Subcutaneous adipose tissue (tissue), 4 donors: ENCODE results near the gene CACNA1F. TPM values are rescaled to one million over a fixed set of nuclear protein-coding genes. Genes with fewer than 3 reads are reported as not detected.

ENCODE experiments used
- CTCF ChIP-seq: fragments of 450-650 bp; IDR thresholded peaks from one replicate; pipeline ENCODE4 v1.5.1; 2016; ENCODE audit warnings: low read depth, mild to moderate bottlenecking, control low read depth, antibody characterized with exemption, moderate library complexity
- total RNA-seq, 4 donors: library from RNA; depleted of rRNA; stranded (reverse); fragments of >200 nt; gene quantifications; one replicate each; pipeline ENCODE4 v1.1.0, GENCODE V29; 2016

CACNA1F gene
- total RNA-seq, 4 donors from 2014 or later = under 0.01 to 0.66 (median 0.25) TPM

GRCh38 chrX:49189606-49190005, 43.5 kb downstream of the CACNA1F start:
- no peak for TF ChIP-seq CTCF

- no peak for TF ChIP-seq CTCF
Measured at GRCh38 chrX:49188468-49189076, 44.6 kb downstream of the CACNA1F start.

GRCh38 chrX:49187526-49187925, 45.6 kb downstream of the CACNA1F start:
- TF ChIP-seq CTCF = no peak

GRCh38 chrX:49187028-49187394, 46.1 kb downstream of the CACNA1F start:
- TF ChIP-seq CTCF = no peak

GRCh38 chrX:49186125-49187027, 46.8 kb downstream of the CACNA1F start, which contains the start of gene PRICKLE3:
Gene PRICKLE3, minus strand, starts transcription at chrX:49186373. Its CDS starts 76 bp downstream, at chrX:49186297.
- no peak for TF ChIP-seq CTCF

- no peak for TF ChIP-seq CTCF
Measured at GRCh38 chrX:49184294-49185281, 48.6 kb downstream of the CACNA1F start.
